ENCODE data around the gene DUSP1. TPM values are rescaled to one million over a fixed set of nuclear protein-coding genes. Genes with fewer than 3 reads are reported as not detected.

The DUSP1 gene
- total RNA-seq, 5 donors from 2014 or later (not counting 1 experiment from before 2014, with no cell fraction given), result 22.6 to 1,564 (median 28.9) TPM

GRCh38 chr5:172771439-172772111 is 580 bp upstream of the DUSP1 start:
- H3K27me3 Mint-ChIP-seq, result no peaks in the 10 kb centered on the region
- peak overlapping the region; percentile 71 to 90 for H3K4me3 ChIP-seq (ENCODE audit: control insufficient read depth in 1 of 2, extremely low read depth in 1 of 2, low read length in 1 of 2)
- H3K27me3 ChIP-seq (replicated peaks in 1 of 2; ENCODE audit: control insufficient read depth in 2 of 2, extremely low read depth in 1 of 2, insufficient read depth in 2 of 2, low read length in 1 of 2), result no peaks in the 10 kb centered on the region
- H3K9me3 ChIP-seq, result no peaks in the 10 kb centered on the region
- H3K27ac ChIP-seq (ENCODE audit: low read length), result peak overlapping the region; percentile 98
- H3K4me1 Mint-ChIP-seq, result peaks cover 60 to 71% (median 68%) of the 10 kb centered on the region in 3 donors
- H3K4me3 Mint-ChIP-seq, result peak overlapping the region; percentile 90 to 93 (median 91)
- H3K36me3 ChIP-seq (ENCODE audit: control insufficient read depth in 2 of 2, extremely low read depth in 1 of 2, insufficient read depth in 1 of 2, low read length in 1 of 2), result peaks cover 0 to 25% of the 10 kb centered on the region in 2 donors
- peaks cover 27% of the 10 kb centered on the region for H3K36me3 Mint-ChIP-seq
- H3K9me3 Mint-ChIP-seq, result no peaks in the 10 kb centered on the region
- peak overlapping the region; percentile 99 for H3K27ac Mint-ChIP-seq
- under 1% methylated on average over 31 of the region's 40 CpGs for WGBS (ENCODE audit: insufficient coverage)
- CTCF ChIA-PET, result interaction anchor here (0.7 to 2.2 kb wide), 12 partner anchors 17 to 373 kb away, joined by 3 to 17 read pairs (median 4); partner anchors contain the start of genes ATP6V0E1 (in 1 of the 2), BNIP1 (in 1 of the 2) and RPL26L1 (in 1 of the 2)
- ATAC-seq (replicated peaks in 1 of 4) (peak; percentile 7 to 14 (median 12)), DNase-seq (peak in 15 of 35 experiments; percentile 31 to 71 (median 40))
- peaks cover 3 to 60% of the 10 kb centered on the region in 2 experiments for H3K4me1 ChIP-seq (ENCODE audit: control insufficient read depth in 1 of 2, extremely low read depth in 1 of 2, insufficient read depth in 2 of 2, low read length in 2 of 2)
- POLR2A ChIA-PET, result interaction anchor here (0.5 to 2.6 kb wide), 17 partner anchors 10 to 589 kb away, joined by 3 to 39 read pairs (median 3); partner anchors contain the start of gene ERGIC1 (in 1 of the 2)

GRCh38 chr5:172770374-172770674 is 671 bp downstream of the DUSP1 start:
- DNase-seq, result peak in 14 of 35 experiments; percentile 22 to 49 (median 33)
- POLR2A ChIA-PET, result interaction anchor here in 1 of 2 donors (0.6 to 1.0 kb wide), 4 partner anchors 10 to 184 kb away, joined by 3 to 11 read pairs (median 4); partner anchors contain the start of gene ERGIC1
- no peaks in the 10 kb centered on the region for H3K9me3 ChIP-seq
- H3K27ac ChIP-seq (ENCODE audit: low read length), result peak overlapping the region; percentile 98
- H3K4me3 ChIP-seq (ENCODE audit: control insufficient read depth in 1 of 2, extremely low read depth in 1 of 2, low read length in 1 of 2), result peak overlapping the region; percentile 87 to 95
- 1% methylated on average over 29 of the region's 29 CpGs for WGBS (ENCODE audit: insufficient coverage)
- peaks cover 27% of the 10 kb centered on the region for H3K36me3 Mint-ChIP-seq
- H3K36me3 ChIP-seq (ENCODE audit: control insufficient read depth in 2 of 2, extremely low read depth in 1 of 2, insufficient read depth in 1 of 2, low read length in 1 of 2), result peaks cover 0 to 25% of the 10 kb centered on the region in 2 donors
- no peaks in the 10 kb centered on the region for H3K27me3 Mint-ChIP-seq
- peaks cover 68 to 81% (median 73%) of the 10 kb centered on the region in 3 donors for H3K4me1 Mint-ChIP-seq
- no peaks in the 10 kb centered on the region for H3K9me3 Mint-ChIP-seq
- CTCF ChIA-PET, result no interaction called here
- H3K27me3 ChIP-seq (replicated peaks in 1 of 2; ENCODE audit: control insufficient read depth in 2 of 2, extremely low read depth in 1 of 2, insufficient read depth in 2 of 2, low read length in 1 of 2), result no peaks in the 10 kb centered on the region
- ATAC-seq (replicated peaks in 1 of 4), result peak in 1 of 4 experiments; percentile 34
- H3K27ac Mint-ChIP-seq, result peak overlapping the region; percentile 91 to 94
- peak overlapping the region; percentile 90 to 93 (median 91) for H3K4me3 Mint-ChIP-seq
- H3K4me1 ChIP-seq (ENCODE audit: control insufficient read depth in 1 of 2, extremely low read depth in 1 of 2, insufficient read depth in 2 of 2, low read length in 2 of 2), result peaks cover 8 to 72% of the 10 kb centered on the region in 2 experiments

DNA sequence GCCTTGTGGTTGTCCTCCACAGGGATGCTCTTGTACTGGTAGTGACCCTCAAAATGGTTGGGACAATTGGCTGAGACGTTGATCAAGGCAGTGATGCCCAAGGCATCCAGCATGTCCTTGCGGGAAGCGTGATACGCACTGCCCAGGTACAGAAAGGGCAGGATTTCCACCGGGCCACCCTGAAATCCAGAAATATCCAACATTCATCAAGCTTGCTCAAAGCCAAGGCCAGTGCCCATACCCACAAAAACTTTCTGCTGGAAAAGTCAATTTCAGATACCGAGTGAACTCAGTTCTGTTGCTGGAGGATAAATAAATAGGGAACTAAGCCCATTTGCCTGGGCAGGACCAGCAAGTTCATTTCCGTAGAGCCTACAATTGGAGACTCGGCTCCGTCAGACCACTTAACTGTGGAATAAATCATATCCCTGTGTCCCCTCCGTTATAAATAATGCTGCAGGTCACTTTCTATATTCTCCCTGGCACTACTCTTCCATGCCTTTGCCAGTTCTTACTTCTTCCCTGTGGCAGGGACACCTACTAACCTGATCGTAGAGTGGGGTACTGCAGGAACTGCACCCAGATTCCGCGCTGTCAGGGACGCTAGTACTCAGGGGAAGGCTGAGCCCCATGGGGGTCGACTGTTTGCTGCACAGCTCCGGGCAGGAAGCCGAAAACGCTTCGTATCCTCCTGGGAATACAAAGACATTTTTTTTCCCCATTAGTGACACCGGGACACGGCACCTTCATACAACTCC is 1.2 kb downstream of the DUSP1 start:
- Mint-ChIP-seq H3K27ac (peak overlapping the region; percentile 91 to 94), H3K4me3 (peak overlapping the region; percentile 90 to 93 (median 91)), H3K36me3 (peaks cover 27% of the 10 kb centered on the region), H3K4me1 (peaks cover 72 to 84% (median 76%) of the 10 kb centered on the region in 3 donors), H3K9me3 (no peaks in the 10 kb centered on the region), H3K27me3 (no peaks in the 10 kb centered on the region)
- DNase-seq, result peak in 8 of 35 experiments; percentile 18 to 57 (median 23)
- no peak for ATAC-seq (replicated peaks in 1 of 4)
- POLR2A ChIA-PET, result interaction anchor here (0.6 to 1.1 kb wide), 5 partner anchors 9 to 325 kb away, joined by 3 to 11 read pairs (median 5); no protein-coding TSS in a partner anchor
- Histone ChIP-seq H3K36me3 (ENCODE audit: control insufficient read depth in 2 of 2, extremely low read depth in 1 of 2, insufficient read depth in 1 of 2, low read length in 1 of 2) (peaks cover 0 to 25% of the 10 kb centered on the region in 2 donors), H3K4me1 (ENCODE audit: control insufficient read depth in 1 of 2, extremely low read depth in 1 of 2, insufficient read depth in 2 of 2, low read length in 2 of 2) (peaks cover 10 to 76% of the 10 kb centered on the region in 2 experiments), H3K4me3 (ENCODE audit: control insufficient read depth in 1 of 2, extremely low read depth in 1 of 2, low read length in 1 of 2) (peak overlapping the region; percentile 87 to 95), H3K9me3 (no peaks in the 10 kb centered on the region), H3K27me3 (replicated peaks in 1 of 2; ENCODE audit: control insufficient read depth in 2 of 2, extremely low read depth in 1 of 2, insufficient read depth in 2 of 2, low read length in 1 of 2) (no peaks in the 10 kb centered on the region), H3K27ac (ENCODE audit: low read length) (peak overlapping the region; percentile 98)
- CTCF ChIA-PET, result no interaction called here
- WGBS (ENCODE audit: insufficient coverage), result 84% methylated on average over 13 of the region's 21 CpGs

DNA sequence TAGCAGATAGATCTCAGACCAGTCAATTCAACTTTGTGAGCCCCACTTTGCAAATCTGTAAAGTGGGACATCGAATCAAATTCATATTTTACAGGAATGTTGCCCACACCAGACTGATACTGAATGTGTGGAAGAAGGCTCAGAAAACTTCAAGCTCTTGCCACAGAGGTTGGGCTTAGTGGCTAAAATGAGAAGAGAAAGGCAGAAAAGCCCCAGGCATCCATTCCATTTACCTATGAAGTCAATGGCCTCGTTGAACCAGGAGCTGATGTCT is 1.7 kb downstream of the DUSP1 start:
- POLR2A ChIA-PET, result interaction anchor here (0.5 to 1.1 kb wide), 5 partner anchors 9 to 325 kb away, joined by 3 to 8 read pairs (median 4); no protein-coding TSS in a partner anchor
- DNase-seq, result no peak
- H3K27me3 Mint-ChIP-seq, result no peaks in the 10 kb centered on the region
- peak overlapping the region; percentile 90 to 93 (median 91) for H3K4me3 Mint-ChIP-seq
- peaks cover 27% of the 10 kb centered on the region for H3K36me3 Mint-ChIP-seq
- 50% methylated on average over 1 of the region's 2 CpGs for WGBS (ENCODE audit: insufficient coverage)
- Histone ChIP-seq H3K4me1 (ENCODE audit: control insufficient read depth in 1 of 2, extremely low read depth in 1 of 2, insufficient read depth in 2 of 2, low read length in 2 of 2) (peaks cover 14 to 81% of the 10 kb centered on the region in 2 experiments), H3K4me3 (ENCODE audit: control insufficient read depth in 1 of 2, extremely low read depth in 1 of 2, low read length in 1 of 2) (peak overlapping the region in 1 of 2 donors; percentile 95), H3K27ac (ENCODE audit: low read length) (peak overlapping the region; percentile 98), H3K27me3 (replicated peaks in 1 of 2; ENCODE audit: control insufficient read depth in 2 of 2, extremely low read depth in 1 of 2, insufficient read depth in 2 of 2, low read length in 1 of 2) (no peaks in the 10 kb centered on the region), H3K36me3 (ENCODE audit: control insufficient read depth in 2 of 2, extremely low read depth in 1 of 2, insufficient read depth in 1 of 2, low read length in 1 of 2) (peaks cover 0 to 25% of the 10 kb centered on the region in 2 donors), H3K9me3 (no peaks in the 10 kb centered on the region)
- no peak for ATAC-seq (replicated peaks in 1 of 4)
- H3K4me1 Mint-ChIP-seq, result peaks cover 73 to 83% (median 76%) of the 10 kb centered on the region in 3 donors
- CTCF ChIA-PET, result no interaction called here
- peak overlapping the region; percentile 91 to 94 for H3K27ac Mint-ChIP-seq
- no peaks in the 10 kb centered on the region for H3K9me3 Mint-ChIP-seq

DNA sequence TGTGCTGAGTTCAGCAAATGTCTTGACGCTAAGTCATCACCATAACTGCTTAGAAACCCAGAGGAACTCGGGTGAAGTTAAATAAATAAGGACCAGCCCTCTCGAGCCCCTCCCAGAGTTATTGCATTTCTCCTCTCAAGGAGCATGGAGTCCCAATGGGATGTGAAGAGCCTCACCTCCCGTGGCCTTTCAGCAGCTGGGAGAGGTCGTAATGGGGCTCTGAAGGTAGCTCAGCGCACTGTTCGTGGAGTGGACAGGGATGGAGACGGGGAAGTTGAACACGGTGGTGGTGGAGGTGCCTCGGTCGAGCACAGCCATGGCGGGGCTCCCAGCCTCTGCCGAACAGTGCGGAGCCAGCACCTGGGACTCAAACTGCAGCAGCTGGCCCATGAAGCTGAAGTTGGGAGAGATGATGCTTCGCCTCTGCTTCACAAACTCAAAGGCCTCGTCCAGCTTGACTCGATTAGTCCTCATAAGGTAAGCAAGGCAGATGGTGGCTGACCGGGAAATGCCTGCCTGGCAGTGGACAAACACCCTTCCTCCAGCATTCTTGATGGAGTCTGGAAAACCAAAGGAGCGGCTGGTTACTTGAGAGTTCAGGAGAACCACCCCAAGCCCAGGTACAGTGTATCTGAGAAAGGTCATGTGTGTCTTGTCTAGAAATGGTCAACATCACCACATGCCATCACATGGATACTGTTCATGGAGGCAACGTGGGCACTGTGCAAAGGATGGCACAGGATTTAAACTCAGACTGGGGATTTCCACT is 2.2 kb downstream of the DUSP1 start:
- Mint-ChIP-seq H3K4me1 (peaks cover 74 to 81% (median 76%) of the 10 kb centered on the region in 3 donors), H3K4me3 (peak overlapping the region; percentile 90 to 93 (median 91)), H3K36me3 (peaks cover 27% of the 10 kb centered on the region), H3K27me3 (no peaks in the 10 kb centered on the region), H3K27ac (peak overlapping the region; percentile 91 to 94), H3K9me3 (no peaks in the 10 kb centered on the region)
- H3K9me3 ChIP-seq, result no peaks in the 10 kb centered on the region
- no peaks in the 10 kb centered on the region for H3K27me3 ChIP-seq (replicated peaks in 1 of 2; ENCODE audit: control insufficient read depth in 2 of 2, extremely low read depth in 1 of 2, insufficient read depth in 2 of 2, low read length in 1 of 2)
- peak overlapping the region; percentile 98 for H3K27ac ChIP-seq (ENCODE audit: low read length)
- ATAC-seq (replicated peaks in 1 of 4) (no peak), DNase-seq (peak in 14 of 35 experiments; percentile 19 to 63 (median 32))
- POLR2A ChIA-PET, result interaction anchor here (0.5 to 1.1 kb wide), 3 partner anchors 39 to 63 kb away, joined by 3 to 8 read pairs (median 4); no protein-coding TSS in a partner anchor
- CTCF ChIA-PET, result no interaction called here
- H3K36me3 ChIP-seq (ENCODE audit: control insufficient read depth in 2 of 2, extremely low read depth in 1 of 2, insufficient read depth in 1 of 2, low read length in 1 of 2), result peaks cover 0 to 25% of the 10 kb centered on the region in 2 donors
- peaks cover 14 to 83% of the 10 kb centered on the region in 2 experiments for H3K4me1 ChIP-seq (ENCODE audit: control insufficient read depth in 1 of 2, extremely low read depth in 1 of 2, insufficient read depth in 2 of 2, low read length in 2 of 2)
- peak overlapping the region in 1 of 2 donors; percentile 95 for H3K4me3 ChIP-seq (ENCODE audit: control insufficient read depth in 1 of 2, extremely low read depth in 1 of 2, low read length in 1 of 2)
- 93% methylated on average over 15 of the region's 20 CpGs for WGBS (ENCODE audit: insufficient coverage)
